Measurements from ENCODE around the gene ARHGEF7. TPM values are rescaled to one million over a fixed set of nuclear protein-coding genes. Genes with fewer than 3 reads are reported as not detected.
A peak's percentile ranks its signal among the peaks of the same experiment; 100 is the strongest.

The ARHGEF7 gene
- total RNA-seq, 1 donor from 2014 or later, result 86.5 TPM

GRCh38 chr13:111302045-111302726 lies 187.1 kb downstream of the ARHGEF7 start:
- no peak overlapping the region for H3K4me3 Mint-ChIP-seq (ENCODE audit: low read depth)
- H3K9me3 Mint-ChIP-seq (ENCODE audit: low read depth), result no peaks in the 10 kb centered on the region
- DNase-seq (ENCODE audit: low spot score, unreplicated experiment), result no peak
- TF ChIP-seq, protein P1, sequence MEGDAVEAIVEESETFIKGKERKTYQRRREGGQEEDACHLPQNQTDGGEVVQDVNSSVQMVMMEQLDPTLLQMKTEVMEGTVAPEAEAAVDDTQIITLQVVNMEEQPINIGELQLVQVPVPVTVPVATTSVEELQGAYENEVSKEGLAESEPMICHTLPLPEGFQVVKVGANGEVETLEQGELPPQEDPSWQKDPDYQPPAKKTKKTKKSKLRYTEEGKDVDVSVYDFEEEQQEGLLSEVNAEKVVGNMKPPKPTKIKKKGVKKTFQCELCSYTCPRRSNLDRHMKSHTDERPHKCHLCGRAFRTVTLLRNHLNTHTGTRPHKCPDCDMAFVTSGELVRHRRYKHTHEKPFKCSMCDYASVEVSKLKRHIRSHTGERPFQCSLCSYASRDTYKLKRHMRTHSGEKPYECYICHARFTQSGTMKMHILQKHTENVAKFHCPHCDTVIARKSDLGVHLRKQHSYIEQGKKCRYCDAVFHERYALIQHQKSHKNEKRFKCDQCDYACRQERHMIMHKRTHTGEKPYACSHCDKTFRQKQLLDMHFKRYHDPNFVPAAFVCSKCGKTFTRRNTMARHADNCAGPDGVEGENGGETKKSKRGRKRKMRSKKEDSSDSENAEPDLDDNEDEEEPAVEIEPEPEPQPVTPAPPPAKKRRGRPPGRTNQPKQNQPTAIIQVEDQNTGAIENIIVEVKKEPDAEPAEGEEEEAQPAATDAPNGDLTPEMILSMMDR (IDR thresholded peaks at IDR 0.05; ENCODE audit: unreplicated experiment), result no peak
- peak overlapping the region; percentile 25 for H3K27ac Mint-ChIP-seq
- H3K27me3 Mint-ChIP-seq, result no peaks in the 10 kb centered on the region
- no peaks in the 10 kb centered on the region for H3K4me1 Mint-ChIP-seq (ENCODE audit: low read depth)
- H3K36me3 Mint-ChIP-seq (ENCODE audit: insufficient read depth), result peaks cover 34% of the 10 kb centered on the region

DNA sequence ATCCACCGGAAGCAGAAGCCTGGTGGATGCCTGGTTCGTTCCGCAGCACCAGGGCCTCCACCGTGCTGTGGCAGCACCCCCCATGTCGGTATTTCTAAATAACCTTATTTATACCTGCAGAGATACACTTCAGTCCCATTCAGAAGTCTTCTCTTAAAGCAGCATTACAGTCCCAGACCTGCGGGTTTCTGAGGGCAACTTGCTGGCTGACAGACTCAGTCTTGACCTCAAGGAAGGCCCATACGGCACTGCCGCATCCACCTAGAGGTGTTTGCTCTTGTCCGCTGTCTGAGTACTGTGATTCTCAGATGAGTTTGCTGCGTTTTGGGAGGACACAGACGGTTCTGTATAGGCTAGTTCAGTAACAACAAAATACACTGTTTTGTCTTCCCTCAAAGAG lies 188.4 kb downstream of the ARHGEF7 start:
- peaks cover 36% of the 10 kb centered on the region for H3K36me3 Mint-ChIP-seq (ENCODE audit: insufficient read depth)
- H3K27ac Mint-ChIP-seq, result no peak overlapping the region
- TF ChIP-seq, protein P1 (IDR thresholded peaks at IDR 0.05; ENCODE audit: unreplicated experiment), result no peak
- no peak overlapping the region for H3K4me3 Mint-ChIP-seq (ENCODE audit: low read depth)
- H3K4me1 Mint-ChIP-seq (ENCODE audit: low read depth), result no peaks in the 10 kb centered on the region
- H3K9me3 Mint-ChIP-seq (ENCODE audit: low read depth), result peaks cover 4% of the 10 kb centered on the region
- no peaks in the 10 kb centered on the region for H3K27me3 Mint-ChIP-seq
- DNase-seq (ENCODE audit: low spot score, unreplicated experiment), result no peak

- no peak overlapping the region for H3K4me3 Mint-ChIP-seq (ENCODE audit: low read depth)
- no peaks in the 10 kb centered on the region for H3K27me3 Mint-ChIP-seq
- peaks cover 4% of the 10 kb centered on the region for H3K9me3 Mint-ChIP-seq (ENCODE audit: low read depth)
- H3K4me1 Mint-ChIP-seq (ENCODE audit: low read depth), result no peaks in the 10 kb centered on the region
- TF ChIP-seq, protein P1 (IDR thresholded peaks at IDR 0.05; ENCODE audit: unreplicated experiment), result no peak
- H3K27ac Mint-ChIP-seq, result no peak overlapping the region
- no peak for DNase-seq (ENCODE audit: low spot score, unreplicated experiment)
- peaks cover 39% of the 10 kb centered on the region for H3K36me3 Mint-ChIP-seq (ENCODE audit: insufficient read depth)
Observed at GRCh38 chr13:111304041-111304544, 189.0 kb downstream of the ARHGEF7 start.

GRCh38 chr13:111304603-111305289 lies 189.6 kb downstream of the ARHGEF7 start:
- Mint-ChIP-seq H3K9me3 (ENCODE audit: low read depth) (peaks cover 5% of the 10 kb centered on the region), H3K36me3 (ENCODE audit: insufficient read depth) (peaks cover 43% of the 10 kb centered on the region), H3K27ac (no peak overlapping the region), H3K27me3 (no peaks in the 10 kb centered on the region), H3K4me1 (ENCODE audit: low read depth) (no peaks in the 10 kb centered on the region), H3K4me3 (ENCODE audit: low read depth) (no peak overlapping the region)
- TF ChIP-seq, protein P1 (IDR thresholded peaks at IDR 0.05; ENCODE audit: unreplicated experiment), result no peak
- no peak for DNase-seq (ENCODE audit: low spot score, unreplicated experiment)

- no peak overlapping the region for H3K27ac Mint-ChIP-seq
- H3K4me3 Mint-ChIP-seq (ENCODE audit: low read depth), result no peak overlapping the region
- DNase-seq (ENCODE audit: low spot score, unreplicated experiment), result no peak
- no peaks in the 10 kb centered on the region for H3K27me3 Mint-ChIP-seq
- TF ChIP-seq, protein P1 (IDR thresholded peaks at IDR 0.05; ENCODE audit: unreplicated experiment), result no peak
- no peaks in the 10 kb centered on the region for H3K4me1 Mint-ChIP-seq (ENCODE audit: low read depth)
- peaks cover 21% of the 10 kb centered on the region for H3K9me3 Mint-ChIP-seq (ENCODE audit: low read depth)
- H3K36me3 Mint-ChIP-seq (ENCODE audit: insufficient read depth), result peaks cover 44% of the 10 kb centered on the region
Observed at GRCh38 chr13:111312944-111313590, 198.0 kb downstream of the ARHGEF7 start.

All from progenitor cell of endocrine pancreas (in vitro differentiated cells).